Activated CD4-positive, CD25-positive, alpha-beta regulatory T cell treated with anti-CD3 and anti-CD28 coated beads, Interleukin-2, amount 50 U/mL, for 16 hours (primary cell): Measurements from ENCODE around the gene ST3GAL4.
"Not testable (repeated sequence)": the region's sequence is repeated elsewhere in the genome, so short reads cannot be mapped to it uniquely, and the experiment has no call there.

Source experiments
- DNase-seq: peaks from one replicate; pipeline ENCODE4 v3.0.0-alpha.2; 2020; ENCODE audit warnings: low read depth, low spot score

Gene ST3GAL4, protein sequence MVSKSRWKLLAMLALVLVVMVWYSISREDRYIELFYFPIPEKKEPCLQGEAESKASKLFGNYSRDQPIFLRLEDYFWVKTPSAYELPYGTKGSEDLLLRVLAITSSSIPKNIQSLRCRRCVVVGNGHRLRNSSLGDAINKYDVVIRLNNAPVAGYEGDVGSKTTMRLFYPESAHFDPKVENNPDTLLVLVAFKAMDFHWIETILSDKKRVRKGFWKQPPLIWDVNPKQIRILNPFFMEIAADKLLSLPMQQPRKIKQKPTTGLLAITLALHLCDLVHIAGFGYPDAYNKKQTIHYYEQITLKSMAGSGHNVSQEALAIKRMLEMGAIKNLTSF

DNA sequence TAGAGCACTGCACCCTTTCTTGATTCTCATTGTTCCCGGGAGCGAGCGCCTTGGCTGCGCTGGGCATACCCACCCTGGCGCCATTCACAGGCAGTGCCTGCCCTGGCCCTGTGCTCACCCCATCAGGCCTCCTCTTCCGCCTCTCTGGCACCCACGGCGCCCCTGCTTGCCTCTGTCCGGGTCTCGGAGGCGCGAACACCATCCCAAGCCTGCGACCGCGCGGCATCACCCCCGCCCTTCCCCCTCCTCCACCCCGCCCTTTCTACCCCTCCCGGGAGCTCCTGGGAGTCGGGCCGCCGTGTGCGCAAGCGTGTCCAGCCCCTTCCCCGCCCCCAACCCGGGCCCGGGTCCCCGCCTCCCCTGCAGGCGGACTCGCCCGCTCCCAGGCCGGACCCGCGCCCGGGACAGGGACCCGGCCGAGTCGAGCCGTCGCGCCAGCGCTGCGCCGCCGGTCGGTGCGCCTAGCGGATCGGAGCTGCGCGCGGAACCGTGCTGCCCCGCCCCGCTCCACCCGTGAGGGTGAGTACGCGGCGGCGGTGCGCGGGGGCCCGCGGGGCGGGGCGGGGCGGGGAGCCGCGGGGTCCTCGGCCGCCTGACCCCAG, at the start of gene ST3GAL4:
Gene ST3GAL4, plus strand, starts transcription at position 363 of the 602 bp plus-strand sequence. CDS start 50,470 bp downstream, outside the sequence.
- peak; percentile 24 for DNase-seq

DNA sequence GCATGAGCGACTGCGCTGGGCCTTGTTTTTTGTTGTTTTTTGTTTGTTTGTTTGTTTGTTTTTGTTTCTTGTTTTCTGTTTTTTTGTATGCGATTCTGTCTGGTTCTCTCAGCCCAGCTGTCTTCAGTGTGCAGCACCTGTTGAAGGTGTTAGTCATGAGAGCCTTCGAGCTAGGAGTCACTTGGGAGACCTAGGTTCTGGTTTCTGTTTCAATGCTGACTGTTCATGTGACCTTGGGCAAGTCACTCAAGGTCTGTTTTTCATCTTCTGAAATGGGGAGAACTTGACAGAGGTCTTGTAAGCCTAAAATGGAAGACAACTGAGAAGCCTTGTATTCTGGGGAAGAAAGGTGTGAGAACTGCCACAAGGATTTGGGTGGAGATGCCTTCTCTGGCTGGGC, 49.8 kb upstream of the ST3GAL4 start:
- no peak for DNase-seq

DNA sequence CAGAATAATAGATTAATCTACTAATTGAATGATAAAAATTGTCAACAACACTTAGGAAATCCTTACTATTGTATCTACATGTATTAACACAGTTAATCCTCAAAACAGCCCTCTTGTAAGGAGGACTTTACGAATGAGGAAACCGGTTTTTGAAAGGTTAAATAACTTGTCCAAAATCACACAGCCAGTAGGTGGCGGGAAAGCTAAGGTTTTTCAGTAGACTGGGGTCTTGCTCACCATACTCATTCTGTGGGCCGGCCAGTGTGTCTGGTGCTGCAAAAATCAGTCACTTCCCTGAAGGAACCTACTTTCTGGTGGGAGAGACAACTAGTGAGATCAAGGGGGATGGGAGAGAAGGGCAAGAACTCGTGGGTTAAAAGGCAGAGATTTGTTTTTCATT, 47.8 kb upstream of the ST3GAL4 start:
- DNase-seq: no peak

DNA sequence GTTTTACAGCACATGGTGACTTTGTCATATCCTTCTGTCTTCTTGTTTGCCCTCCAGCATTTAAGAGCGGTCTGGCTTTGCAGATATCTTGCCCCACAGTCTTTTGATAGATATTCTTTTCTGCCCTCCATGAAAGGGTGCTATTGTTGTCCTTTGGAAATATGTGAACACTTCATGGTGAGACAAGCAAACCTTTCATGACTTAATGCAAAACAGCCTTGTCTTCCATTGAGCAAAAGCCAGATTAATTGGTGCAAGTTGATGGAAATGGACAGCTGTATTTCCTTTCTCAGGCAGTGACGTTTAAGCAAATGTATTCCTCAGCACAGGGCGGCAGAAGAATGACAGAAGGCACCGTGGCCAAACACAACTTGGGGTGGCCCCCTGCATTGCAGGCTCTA, 47.2 kb upstream of the ST3GAL4 start:
- DNase-seq: no peak

DNA sequence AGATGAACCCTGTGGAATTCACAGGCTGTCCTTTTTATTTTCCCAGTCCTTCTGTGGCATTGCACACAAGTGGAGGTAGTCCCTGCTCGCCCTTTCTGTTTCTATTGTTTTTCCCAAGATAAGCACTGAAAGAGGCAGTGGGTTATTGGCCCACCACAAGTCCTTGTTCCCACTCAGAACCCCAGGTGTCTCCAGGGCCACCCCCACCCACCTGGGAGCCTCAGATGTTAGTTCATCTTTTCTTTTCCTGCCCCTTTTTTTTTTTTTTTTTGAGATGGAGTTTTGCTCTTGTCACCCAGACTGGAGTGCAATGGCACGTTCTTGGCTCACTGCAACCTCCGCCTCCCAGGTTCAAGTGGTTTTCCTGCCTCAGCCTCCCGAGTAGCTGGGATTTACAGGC, 46.7 kb upstream of the ST3GAL4 start:
- DNase-seq: not testable (repeated sequence)

DNA sequence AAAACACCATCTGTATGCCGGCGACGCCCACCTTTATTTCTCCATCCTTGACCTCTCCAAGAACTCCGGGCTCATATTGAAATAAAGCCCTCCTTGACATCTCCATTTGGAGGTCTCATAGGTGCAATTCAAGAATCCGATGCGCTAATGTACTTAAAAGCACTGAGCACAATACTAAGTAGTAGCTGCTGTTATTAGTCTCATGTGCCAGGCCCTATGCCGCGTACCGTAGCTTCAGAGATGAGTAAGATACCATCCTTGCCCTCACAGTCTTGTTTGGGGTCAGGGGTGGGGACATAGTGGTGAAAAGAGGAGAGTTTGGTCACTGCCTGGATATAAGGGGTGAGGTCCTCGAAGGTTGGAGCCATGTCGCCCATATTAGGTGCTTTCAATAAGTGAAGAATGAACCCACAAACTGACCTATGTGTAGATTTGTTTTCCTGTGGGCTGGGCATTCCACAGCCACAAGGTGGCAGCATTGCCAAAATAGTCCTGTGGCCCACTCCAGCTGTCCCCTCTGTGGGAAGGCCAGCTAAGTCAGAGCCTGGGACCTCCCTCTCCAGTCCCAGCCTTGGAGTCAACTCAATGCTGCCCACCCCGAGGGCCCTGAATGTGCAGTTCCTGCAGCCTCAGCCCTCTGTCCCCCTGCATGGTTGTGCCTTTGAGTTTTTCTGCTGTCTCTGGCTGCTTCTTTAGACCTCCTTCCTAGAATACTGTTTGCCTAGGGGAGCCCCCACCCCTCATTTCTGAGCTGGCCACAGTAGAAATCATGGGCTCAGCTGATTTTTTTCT, 45.1 kb upstream of the ST3GAL4 start:
- peak; percentile 26 for DNase-seq

DNA sequence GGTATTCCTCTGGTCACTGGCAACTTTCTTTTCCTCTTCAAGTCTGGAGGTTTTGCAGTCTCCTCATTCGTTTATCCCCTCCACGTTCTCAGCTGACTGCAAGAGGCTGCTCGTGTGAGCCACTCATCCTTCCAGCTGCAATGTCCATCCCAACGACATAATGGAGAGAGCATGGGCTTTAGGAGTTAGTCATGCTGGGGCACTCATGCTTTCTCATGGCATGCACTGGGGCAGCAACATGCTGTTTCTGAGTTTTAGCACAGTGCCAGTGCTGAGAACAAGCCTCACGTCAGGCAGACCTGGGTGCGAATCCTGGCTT, 44.5 kb upstream of the ST3GAL4 start:
- no peak for DNase-seq

DNA sequence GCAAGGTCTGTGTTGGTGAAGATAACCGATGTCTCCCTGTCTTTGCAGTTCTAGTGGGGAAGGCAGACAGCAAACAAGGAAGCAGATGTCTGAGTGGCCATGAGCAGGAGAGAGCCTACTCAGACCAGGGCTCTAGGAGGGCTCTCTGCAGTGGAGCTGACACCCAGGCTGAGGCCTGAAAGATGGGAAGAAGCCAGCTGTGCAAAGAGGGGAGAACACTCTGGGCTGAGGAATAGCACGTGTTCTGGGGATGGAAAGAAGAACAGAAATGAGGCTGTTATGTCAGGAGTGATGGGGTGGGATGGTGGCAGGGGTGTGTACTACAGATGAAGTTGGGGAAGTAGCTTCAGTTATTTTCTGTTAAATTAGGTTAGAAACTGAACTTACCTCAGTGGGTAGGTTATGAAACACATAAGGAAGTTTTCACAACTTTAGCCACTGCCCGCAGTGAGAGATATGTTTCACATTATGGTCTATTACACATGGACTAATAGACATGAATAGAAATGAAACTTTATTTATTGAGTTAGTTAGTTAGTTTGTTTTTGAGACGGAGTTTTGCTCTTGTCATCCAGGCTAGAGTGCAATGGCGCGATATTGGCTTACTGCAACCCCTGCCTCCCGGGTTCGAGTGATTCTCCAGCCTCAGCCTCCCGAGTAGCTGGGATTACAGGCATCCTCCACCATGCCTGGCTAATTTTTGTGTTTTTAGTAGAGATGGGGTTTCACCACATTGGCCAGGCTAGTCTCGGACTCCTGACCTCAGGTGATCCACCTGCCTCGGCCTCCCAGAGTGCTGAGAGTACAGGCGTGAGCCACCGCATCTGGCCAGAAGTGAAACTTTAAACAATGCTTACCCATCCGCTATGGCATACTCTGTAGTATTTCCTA, 43.8 kb upstream of the ST3GAL4 start:
- no peak for DNase-seq

DNA sequence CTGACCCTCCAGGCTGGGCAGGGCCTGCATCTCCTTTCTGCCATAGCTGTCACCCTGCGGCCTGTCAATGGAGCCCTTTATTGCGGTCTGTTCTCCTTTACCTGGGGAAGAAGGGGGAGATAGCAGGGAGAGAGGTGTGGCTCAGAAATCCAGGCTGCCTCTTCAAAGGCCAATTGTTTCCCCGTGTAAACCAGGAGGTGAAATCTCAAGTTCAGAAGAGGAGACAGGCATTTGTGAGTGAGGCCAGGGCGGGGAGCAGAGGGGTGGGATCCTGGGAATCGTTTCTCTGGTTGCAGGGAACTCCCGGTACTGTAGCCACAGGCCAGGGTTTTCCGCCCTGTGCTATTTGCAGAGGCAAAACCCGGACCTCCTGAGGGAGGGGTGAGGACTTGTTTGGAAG, 42.5 kb upstream of the ST3GAL4 start:
- no peak for DNase-seq

DNA sequence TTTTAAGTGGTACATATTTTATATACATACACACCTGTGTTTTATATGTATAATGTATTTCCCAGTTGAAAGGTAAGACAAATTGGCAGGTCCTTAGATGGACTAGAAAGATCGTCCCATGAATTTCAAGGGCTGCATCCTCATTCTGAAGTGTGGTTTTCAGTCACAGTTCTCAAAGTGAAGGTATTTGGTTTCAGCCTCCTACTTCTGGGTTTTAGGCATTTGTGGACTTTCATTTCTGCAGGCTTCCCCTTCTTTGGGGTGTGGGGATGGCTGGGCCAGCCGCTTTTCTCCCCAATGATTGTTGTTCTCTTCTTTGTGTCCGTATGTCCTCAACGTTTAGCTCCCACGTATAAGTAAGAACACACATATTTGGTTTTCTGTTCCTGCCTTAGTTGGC, 41.7 kb upstream of the ST3GAL4 start:
- no peak for DNase-seq

DNA sequence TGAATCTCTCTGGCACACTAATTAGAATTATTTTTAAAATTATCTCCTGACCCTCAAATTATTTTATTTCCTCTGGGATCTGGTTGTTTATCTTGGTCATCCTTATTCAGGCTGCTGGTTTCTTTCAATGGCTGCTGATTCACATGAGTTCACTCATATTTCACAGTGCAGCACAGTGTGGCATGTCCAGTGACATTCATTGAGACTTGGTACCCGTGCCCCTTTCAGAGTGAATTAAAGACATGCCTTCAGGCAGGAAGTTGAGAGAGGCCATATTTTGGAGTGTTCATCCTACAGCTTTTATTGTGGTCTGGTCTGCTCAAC, 38.1 kb upstream of the ST3GAL4 start:
- DNase-seq: no peak

DNA sequence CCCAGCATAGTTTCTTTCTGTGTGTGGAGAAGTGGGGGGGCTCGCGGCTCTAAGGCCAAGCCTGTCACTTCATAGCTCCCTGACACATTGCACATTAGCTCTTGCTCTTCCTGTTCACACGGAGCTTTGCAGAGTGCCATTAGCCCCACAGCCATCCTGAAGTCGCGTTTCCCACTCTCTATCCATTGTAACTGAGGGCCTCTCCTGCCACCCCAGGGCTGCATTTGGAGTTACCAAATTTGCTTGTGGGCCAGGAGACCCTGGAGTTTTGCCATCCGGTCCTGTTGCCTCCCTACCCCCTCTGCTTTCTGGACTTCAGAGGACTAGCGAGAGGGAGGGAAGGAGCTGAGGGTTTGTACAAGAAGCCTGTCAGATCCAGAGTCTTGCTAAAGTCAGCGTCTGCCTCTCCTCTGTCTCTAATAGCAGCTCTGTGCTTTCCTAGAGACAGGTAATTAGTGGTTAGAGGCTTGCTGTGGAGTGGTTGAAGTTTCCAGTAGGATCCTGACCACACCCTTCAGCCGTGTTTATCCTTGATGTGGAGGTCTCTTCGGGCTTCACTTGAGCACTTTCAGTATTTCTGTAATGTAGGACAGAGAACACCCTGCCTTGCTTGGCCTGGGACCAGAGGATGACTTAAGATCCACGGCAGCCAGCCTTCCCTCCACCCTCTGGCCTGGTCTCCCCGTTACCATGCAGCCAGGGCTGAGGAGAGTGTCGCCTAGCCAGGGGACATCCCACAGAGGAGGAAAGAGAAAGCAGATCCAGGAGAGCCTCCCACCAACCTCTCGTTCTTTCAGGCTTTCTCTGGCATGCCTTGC, 37.5 kb upstream of the ST3GAL4 start:
- no peak for DNase-seq

DNA sequence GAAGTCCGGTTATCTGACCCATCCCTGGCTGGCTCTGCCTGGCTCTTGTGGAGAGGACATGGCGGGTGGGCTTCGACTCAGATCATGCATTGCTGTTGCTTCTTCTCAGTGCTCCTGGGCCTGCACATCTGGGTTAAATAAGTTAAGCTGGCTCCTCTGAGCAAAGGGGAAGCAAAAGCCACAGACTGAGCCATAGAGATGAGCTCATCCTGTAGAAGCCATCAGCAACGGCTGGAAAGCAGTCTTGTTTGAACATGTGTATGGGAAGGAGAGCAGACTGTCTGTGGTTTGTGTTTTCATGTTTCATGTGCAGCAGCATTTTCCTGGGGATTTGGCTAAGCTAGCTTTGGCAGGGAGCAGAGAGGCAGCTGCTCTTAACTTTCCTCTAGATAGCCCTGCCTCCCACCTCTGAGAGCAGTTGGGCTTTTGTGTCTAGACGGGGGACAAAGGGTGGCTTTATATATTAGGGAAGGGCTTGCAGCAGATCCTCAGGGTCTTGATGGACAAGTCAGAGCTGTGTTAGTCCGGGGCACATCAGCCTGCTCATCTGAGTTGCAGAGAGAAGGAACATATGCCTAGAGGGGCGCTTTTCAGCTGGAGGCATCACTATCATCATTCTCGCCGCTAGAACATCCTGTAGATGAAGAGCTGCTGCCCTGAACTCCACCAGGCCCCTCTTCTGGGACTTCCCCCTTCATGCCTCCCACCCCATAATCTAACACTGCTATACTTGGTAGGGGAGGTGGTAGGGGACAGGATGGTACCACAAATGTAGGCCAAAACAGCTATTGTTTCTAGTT, 36.7 kb upstream of the ST3GAL4 start:
- DNase-seq: no peak

DNA sequence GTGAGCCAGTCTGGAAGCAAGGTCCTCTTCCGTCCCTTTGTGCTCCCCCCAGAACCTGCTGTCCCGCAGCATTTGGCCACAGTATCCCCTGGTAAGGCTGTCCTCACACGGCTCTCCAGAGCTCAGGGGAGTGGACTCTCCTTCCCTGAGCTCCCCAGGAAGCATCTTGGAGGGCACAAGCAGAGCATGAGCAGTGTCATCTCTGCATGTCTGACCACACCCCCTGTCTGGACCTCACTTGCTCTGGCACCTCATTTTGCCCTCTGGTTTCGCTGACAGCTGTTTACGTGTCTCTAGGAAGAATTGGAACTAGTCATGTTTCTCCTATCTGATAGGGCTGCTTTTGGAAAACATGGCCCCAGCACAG, 36.1 kb upstream of the ST3GAL4 start:
- DNase-seq: no peak

DNA sequence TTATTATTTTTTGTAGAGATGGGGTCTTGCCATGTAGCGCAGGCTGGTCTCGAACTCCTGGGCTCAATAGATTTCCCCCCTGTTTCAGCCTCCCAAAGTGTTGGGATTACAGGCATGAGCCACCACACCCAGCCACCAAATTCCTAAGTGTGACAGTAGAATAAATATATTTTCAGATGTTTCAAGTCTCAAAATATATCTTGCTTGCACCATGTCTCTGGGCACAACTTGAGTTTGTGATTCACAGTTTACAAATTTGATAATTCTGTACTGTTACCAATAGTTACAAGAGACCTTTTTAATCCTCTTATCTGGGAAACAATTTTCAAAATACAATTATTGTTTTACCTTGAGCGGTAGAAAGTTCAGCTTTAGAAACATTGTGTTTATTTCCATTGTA, 32.5 kb upstream of the ST3GAL4 start:
- no peak for DNase-seq

DNA sequence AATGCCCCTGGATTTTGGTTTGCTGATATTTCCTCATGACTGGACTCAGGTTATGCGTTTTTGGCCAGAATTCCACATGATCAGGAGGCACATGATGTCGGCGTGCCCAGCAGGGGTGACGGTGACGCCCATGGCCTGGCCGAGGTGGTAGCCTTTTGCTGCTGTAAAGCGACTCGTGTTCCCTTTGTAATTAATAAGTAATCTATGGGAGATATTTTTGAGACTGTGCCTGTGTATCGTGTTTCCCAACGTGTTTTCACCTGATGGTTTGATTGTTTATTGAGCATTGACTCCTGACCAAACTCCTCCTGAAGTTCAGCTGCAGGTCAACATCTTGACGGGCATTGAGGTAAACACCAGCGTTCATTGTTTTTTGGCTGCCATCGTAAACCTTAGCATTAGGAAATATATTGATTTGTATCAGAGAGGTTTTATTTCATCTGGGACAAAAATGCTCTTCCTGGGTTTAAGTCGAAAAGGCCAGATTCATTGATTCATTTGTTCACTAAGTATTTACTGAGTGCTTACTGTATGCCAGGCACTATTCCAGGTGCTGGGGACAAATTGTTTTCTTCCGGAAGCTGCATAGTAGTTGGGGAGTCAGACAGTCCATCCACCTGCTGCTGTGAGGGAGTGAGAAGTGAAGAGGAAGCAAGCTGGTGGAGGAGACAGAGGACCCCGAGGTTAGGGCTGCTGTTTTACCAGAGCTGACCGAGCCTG, 28.0 kb upstream of the ST3GAL4 start:
- no peak for DNase-seq

DNA sequence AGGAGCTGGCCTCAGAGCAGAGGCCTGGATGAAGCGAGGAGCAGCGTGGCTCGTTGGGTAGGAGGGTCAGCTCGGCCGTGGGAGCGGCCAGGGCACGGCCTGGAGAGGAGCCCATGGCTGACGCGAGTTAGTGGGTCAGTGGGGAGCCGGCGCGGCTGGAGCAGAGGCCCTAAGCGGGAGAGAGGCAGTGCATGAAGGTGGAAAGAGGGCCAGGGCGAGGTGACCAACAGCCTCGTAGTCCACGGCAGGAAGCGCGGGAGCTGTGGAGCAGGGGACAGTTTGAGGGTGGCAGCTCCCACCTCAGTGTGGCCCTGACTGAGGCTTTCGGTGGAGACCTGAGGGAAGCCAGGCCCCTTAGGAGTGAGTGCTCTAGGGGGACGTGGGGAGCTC, 27.5 kb upstream of the ST3GAL4 start:
- no peak for DNase-seq

DNA sequence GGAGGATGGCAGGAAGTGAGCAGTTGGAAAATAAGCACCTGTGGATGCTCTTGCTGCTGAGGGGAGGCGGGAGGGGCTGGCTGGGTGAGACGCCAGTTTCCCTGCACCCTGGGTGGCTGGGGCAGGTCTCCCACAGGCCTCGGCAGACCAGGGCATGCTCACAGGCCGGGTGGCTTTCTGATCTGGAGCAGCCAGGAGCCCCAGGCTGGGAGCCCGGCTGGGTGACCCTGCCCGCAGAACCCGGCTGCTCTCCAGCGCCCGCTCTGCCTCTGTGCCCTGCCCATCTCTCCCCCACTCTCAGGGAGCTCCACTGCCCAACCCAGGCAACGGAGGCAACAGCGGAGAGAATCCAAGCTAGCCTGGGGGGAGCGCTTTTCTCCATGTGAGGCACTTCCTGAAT, 27.0 kb upstream of the ST3GAL4 start:
- no peak for DNase-seq

DNA sequence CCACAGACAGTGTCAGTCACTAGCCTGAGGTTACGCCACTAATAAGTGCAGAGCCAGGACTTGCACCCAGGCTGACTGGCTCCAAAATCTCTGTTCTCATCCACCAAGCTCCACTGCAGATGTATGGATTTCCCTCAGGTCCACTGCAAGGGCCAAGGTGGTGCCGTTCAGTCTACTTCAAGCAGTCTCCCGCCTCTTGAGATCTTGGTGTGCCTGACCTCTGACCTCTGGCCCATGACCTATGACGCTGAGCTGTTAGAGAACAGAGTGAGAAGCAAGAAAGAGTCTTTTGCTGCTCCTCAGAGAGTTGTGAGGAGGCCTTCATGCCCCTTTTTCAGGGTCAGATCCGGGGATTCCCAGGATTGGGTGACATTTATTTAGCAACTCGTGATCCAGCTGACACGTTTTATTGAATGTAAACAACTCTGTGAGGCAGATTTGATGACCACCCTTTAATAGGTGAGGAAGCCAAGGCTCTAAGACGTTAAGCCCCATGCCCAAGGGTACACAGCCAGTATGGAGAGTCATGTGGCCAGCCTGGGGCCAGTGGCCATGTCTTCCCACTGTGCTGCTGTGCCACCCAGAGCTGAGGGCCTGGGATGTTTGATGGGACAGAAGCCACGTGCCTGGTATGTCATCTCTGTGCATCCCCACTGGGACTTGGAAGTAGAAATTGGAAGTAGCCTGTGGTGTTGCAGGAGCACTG, 26.4 kb upstream of the ST3GAL4 start:
- DNase-seq: no peak
